Nephron progenitor cell (in vitro differentiated cells): ENCODE measurements around the gene CUBN.

ENCODE experiments used
- DNase-seq: peaks from one replicate; pipeline ENCODE4 v3.0.0; 2021
- H3K27ac Mint-ChIP-seq: 2 replicates; pipeline ENCODE4 v1.8.0; 2021; ENCODE audit warnings: mild to moderate bottlenecking, moderate library complexity, mixed read lengths
- H3K27me3 Mint-ChIP-seq: 2 replicates; pipeline ENCODE4 v1.8.0; 2021; ENCODE audit warnings: mild to moderate bottlenecking, low read depth, mixed read lengths; ENCODE audit not compliant: poor library complexity
- H3K36me3 Mint-ChIP-seq: 2 replicates; pipeline ENCODE4 v1.8.0; 2021; ENCODE audit warnings: low read depth, mixed read lengths
- H3K4me1 Mint-ChIP-seq: 2 replicates; pipeline ENCODE4 v1.8.0; 2021; ENCODE audit warnings: mixed read lengths
- H3K4me3 Mint-ChIP-seq: 2 replicates; pipeline ENCODE4 v1.8.0; 2021; ENCODE audit warnings: mild to moderate bottlenecking, moderate library complexity, mixed read lengths
- H3K9me3 Mint-ChIP-seq: 2 replicates; pipeline ENCODE4 v1.8.0; 2021; ENCODE audit warnings: mild to moderate bottlenecking, moderate library complexity, mixed read lengths
- TF ChIP-seq, protein P1 (sequence below): fragments of 200-600 bp; sonication (generic); IDR thresholded peaks from 2 replicates; pipeline ENCODE4 v1.5.0; 2021; ENCODE audit warnings: antibody characterized with exemption

Gene CUBN

DNA sequence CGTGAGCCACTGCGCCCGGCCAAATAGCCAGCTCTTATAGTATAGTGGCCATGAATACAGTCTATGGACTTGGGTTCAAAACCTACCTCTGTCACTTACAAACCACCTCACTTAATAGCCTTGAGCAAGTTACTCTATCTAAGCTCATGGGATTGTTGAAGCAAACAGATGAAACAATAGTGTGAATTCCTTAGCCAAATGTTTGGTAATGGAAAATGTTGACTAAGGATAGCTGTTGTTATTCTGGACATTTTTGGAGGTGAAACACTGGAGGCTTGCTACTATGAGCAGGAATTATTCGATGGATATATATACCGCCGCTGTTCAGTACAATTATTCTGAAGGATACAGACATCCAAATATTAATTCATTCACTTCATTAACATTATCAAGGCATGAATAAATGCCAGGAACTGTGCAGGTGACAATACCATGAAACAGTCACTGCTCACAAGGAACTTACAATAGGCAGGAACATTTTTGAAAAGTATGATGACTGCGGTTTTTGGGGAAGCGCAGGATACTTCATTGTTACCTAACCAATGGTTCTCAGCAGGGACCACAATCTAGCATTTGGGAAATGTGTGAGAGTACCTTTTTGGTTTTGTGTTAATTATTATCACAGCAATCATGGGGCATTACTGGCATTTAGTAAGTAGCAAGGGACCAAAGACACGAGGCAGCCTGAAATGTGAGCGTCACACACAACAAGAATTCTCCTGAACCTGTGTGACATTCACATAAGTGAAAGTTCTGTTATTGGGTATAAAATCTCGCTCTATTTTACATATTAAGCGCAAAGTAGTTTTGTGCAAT is 55.7 kb downstream of the CUBN start:
- Mint-ChIP-seq H3K36me3 (no peaks in the 10 kb centered on the region), H3K4me3 (no peak overlapping the region), H3K9me3 (peaks cover 4% of the 10 kb centered on the region), H3K27me3 (peaks cover 3% of the 10 kb centered on the region), H3K27ac (no peak overlapping the region), H3K4me1 (peaks cover 7% of the 10 kb centered on the region)
- TF ChIP-seq, protein P1, sequence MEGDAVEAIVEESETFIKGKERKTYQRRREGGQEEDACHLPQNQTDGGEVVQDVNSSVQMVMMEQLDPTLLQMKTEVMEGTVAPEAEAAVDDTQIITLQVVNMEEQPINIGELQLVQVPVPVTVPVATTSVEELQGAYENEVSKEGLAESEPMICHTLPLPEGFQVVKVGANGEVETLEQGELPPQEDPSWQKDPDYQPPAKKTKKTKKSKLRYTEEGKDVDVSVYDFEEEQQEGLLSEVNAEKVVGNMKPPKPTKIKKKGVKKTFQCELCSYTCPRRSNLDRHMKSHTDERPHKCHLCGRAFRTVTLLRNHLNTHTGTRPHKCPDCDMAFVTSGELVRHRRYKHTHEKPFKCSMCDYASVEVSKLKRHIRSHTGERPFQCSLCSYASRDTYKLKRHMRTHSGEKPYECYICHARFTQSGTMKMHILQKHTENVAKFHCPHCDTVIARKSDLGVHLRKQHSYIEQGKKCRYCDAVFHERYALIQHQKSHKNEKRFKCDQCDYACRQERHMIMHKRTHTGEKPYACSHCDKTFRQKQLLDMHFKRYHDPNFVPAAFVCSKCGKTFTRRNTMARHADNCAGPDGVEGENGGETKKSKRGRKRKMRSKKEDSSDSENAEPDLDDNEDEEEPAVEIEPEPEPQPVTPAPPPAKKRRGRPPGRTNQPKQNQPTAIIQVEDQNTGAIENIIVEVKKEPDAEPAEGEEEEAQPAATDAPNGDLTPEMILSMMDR: no peak
- no peak for DNase-seq

DNA sequence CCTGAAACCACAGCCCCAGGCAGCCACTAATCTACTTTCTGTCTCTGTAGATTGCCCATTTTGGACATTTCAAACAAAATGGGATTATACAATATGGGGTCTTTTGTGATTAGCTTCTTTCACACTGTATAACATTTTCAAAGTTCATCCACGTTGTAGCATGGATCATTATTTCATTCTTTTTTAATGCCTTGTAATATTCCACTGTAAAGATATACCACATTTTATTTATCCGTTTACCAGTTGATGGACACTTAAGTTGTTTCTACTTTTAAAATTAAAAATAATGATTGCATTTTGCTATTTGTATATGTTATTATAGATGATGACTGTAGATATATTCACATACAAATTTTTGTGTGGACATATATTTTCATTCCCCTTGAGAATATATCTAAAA is 60.7 kb downstream of the CUBN start:
- Mint-ChIP-seq H3K4me3 (no peak overlapping the region), H3K27me3 (peaks cover 3% of the 10 kb centered on the region), H3K4me1 (peaks cover 13% of the 10 kb centered on the region), H3K36me3 (no peaks in the 10 kb centered on the region), H3K27ac (no peak overlapping the region), H3K9me3 (peaks cover 4% of the 10 kb centered on the region)
- DNase-seq: no peak
- TF ChIP-seq, protein P1: no peak

DNA sequence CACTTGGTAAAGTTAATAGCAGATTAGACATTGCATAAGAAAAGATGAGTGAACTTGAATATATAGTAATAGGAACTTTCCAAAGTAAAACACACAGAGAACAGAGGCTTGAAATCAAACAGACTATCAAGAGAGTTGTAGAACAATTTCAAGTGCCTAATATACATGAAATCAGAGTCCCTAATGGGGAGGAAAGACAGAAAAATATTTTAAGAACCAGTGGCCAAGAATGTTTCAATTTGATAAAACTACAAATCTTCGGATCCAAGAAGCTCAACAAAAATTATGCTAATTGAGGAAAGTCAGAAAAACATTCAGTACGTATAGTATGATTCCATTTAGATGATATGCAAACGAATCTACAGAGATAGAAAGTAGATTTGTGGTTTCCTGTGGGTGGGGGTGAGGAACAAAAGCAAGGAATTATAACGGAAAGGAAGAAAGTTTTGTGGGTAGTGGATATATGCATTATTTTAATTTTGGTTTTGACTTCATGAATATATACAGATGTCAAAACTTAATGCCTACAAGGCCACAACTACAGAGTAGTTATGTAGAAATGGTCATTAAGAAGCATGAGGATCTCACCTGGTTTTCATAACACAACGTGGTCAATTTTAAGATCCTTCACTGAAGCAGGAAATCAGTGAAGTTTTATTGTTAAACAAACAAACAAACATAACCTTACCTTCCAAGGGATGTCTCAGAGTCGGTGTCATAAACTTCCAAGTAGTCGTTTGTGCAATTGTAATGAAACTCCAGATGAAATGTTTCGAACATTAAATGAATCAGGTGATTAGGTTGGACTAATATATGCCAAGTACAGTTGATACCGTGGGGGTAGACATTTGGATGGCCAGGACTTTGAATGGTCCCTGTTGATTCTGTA is 62.0 kb downstream of the CUBN start:
- TF ChIP-seq, protein P1: no peak
- peaks cover 27% of the 10 kb centered on the region for H3K4me1 Mint-ChIP-seq

DNA sequence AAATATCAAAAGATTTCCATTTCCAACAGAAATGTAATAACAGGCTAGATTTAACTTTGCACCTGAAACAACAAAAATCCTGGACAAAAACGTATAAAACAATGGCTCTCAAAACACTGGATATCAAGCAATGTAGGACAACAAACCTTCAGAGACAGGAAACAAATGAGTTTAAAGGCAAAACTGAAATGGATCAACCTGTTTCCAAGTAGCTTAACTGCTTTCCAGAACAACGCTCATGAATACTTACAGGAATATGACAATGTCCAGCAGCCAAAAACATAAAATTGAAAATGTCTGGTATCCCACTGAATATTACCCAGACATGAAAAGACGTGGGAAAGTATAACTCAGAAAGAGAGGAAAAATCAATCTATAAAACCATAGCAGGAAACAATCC is 62.8 kb downstream of the CUBN start:
- no peaks in the 10 kb centered on the region for H3K36me3 Mint-ChIP-seq

More for the DNA sequence above, 62.0 kb downstream of the CUBN start:
- Mint-ChIP-seq H3K4me3 (no peak overlapping the region), H3K36me3 (no peaks in the 10 kb centered on the region), H3K9me3 (peaks cover 4% of the 10 kb centered on the region), H3K27me3 (peaks cover 3% of the 10 kb centered on the region), H3K27ac (no peak overlapping the region)
- DNase-seq: no peak

DNA sequence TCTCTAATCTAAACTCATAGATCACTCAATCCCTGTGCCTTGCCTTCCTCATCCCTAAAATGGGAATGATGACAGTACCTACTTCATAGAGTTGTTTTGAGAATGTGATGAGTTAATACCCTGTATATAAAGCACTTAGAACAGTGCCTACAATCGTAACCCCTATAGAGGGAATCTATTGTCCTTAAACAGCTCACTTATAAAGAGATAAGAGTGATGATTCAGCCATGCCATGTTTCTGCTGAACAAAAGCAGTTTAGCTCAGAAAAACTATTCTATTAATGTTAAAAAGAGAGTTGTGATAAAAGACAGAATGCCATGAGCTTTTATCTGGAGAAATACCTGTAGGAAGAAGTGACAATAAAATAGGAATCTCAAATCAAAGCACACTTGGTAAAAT is 63.6 kb downstream of the CUBN start:
- peaks cover 30% of the 10 kb centered on the region for H3K4me1 Mint-ChIP-seq
- H3K27me3 Mint-ChIP-seq: peaks cover 3% of the 10 kb centered on the region
- no peak for DNase-seq
- H3K9me3 Mint-ChIP-seq: peaks cover 4% of the 10 kb centered on the region
- no peak overlapping the region for H3K4me3 Mint-ChIP-seq
- TF ChIP-seq, protein P1: no peak
- no peak overlapping the region for H3K27ac Mint-ChIP-seq
- no peaks in the 10 kb centered on the region for H3K36me3 Mint-ChIP-seq

More for the DNA sequence above, 62.8 kb downstream of the CUBN start:
- DNase-seq: no peak
- H3K27me3 Mint-ChIP-seq: peaks cover 3% of the 10 kb centered on the region
- H3K4me3 Mint-ChIP-seq: no peak overlapping the region
- H3K27ac Mint-ChIP-seq: no peak overlapping the region
- peaks cover 30% of the 10 kb centered on the region for H3K4me1 Mint-ChIP-seq
- peaks cover 4% of the 10 kb centered on the region for H3K9me3 Mint-ChIP-seq
- TF ChIP-seq, protein P1: no peak
